ENCODE results near the gene RSPRY1. TPM values are rescaled to one million over a fixed set of nuclear protein-coding genes. Genes with fewer than 3 reads are reported as not detected.

RSPRY1 gene
- total and polyA plus RNA-seq, 2 of the 4 experiments (the other 2 are of a cell fraction), result 25.2 to 62.2 TPM

DNA sequence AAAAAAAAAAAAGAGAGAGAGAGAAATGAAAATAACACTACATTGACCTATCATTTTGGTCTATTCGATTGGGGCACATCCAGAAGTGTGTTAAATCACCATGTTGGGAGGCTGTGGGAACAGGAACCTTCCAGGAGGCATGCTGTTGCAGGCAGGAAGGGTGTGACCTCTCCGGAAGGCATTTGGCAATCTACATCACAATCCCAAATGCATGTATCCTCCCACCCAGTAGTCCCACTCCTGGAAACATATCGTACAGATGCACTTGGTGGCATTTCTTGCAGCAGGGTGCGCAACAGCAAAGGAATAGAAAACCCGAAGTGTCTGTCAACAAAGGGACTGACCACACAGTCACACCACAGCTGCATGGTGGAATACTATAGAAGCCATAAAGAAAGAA, 90.5 kb downstream of the RSPRY1 start:
- no peak overlapping the region for H3K27ac ChIP-seq (ENCODE audit: insufficient read depth, low read length)
- no CpG with 5 or more reads among the region's 5 CpGs for WGBS, 2 experiments (ENCODE audit: extremely low coverage in 2 of 2, insufficient read length in 1 of 2)
- H2BK5ac ChIP-seq (ENCODE audit: low read depth, low read length, poor library complexity, severe bottlenecking), result no peak overlapping the region
- H2AK9ac ChIP-seq (replicated peaks; ENCODE audit: low read depth, low read length, poor library complexity), result no peak overlapping the region
- no peak overlapping the region for H3K4me2 ChIP-seq (ENCODE audit: low read depth, low read length)
- no peaks in the 10 kb centered on the region for H3K79me1 ChIP-seq (ENCODE audit: low read depth in 1 of 2, low read length in 2 of 2)
- no peak overlapping the region for H3K23ac ChIP-seq (ENCODE audit: low read depth, low read length)
- H3K4ac ChIP-seq (ENCODE audit: low read depth, low read length), result no peak overlapping the region
- no peak overlapping the region for H3K4me3 ChIP-seq (ENCODE audit: insufficient read depth, low read depth, low read length)
- no peak overlapping the region for H4K8ac ChIP-seq (ENCODE audit: low read depth in 2 of 2, low read length in 2 of 2)
- ChIA-PET CTCF (no interaction called here), POLR2A (ENCODE audit: unreplicated experiment) (no interaction called here)
- in situ Hi-C loops (cut with MboI; ENCODE audit: low sequenced_read_pairs) (no loop called here), dilution Hi-C loops (cut with HindIII; ENCODE audit: low sequenced_read_pairs, unreplicated experiment) (no loop called here), intact Hi-C loops (cut with micrococcal nuclease) (no loop called here)
- no peaks in the 10 kb centered on the region; the same call in 1 of the 2 replicates for H4K20me1 ChIP-seq (ENCODE audit: insufficient read depth, low read length)
- H3K14ac ChIP-seq (replicated peaks; ENCODE audit: low read depth, low read length), result no peak overlapping the region
- H2BK15ac ChIP-seq (ENCODE audit: low read depth, low read length), result no peak overlapping the region
- no peak overlapping the region for H3K18ac ChIP-seq (ENCODE audit: low read depth, low read length)
- no peak overlapping the region for H3K9ac ChIP-seq (ENCODE audit: low read depth, low read length)
- no peaks in the 10 kb centered on the region for H3K9me1 ChIP-seq (ENCODE audit: insufficient read depth, low read length)
- no peaks in the 10 kb centered on the region for H3K4me1 ChIP-seq (ENCODE audit: control insufficient read depth, insufficient read depth, low read length)
- no TSS peak for BruUV-seq (replicated peaks)
- H3K56ac ChIP-seq (ENCODE audit: extremely low read depth, insufficient read depth, low read length), result no peak overlapping the region
- H2AK5ac ChIP-seq (ENCODE audit: low read depth, low read length), result no peak overlapping the region; the same call in 1 of the 2 replicates
- H2BK20ac ChIP-seq (ENCODE audit: low read depth, low read length), result no peak overlapping the region
- no peaks in the 10 kb centered on the region for H3K36me3 ChIP-seq (ENCODE audit: control insufficient read depth, insufficient read depth, low read length)
- peaks cover 22% of the 10 kb centered on the region for H3K27me3 ChIP-seq (ENCODE audit: control insufficient read depth, insufficient read depth, low read length)
- no peak overlapping the region for H2BK120ac ChIP-seq (ENCODE audit: low read depth, low read length)
- no peaks in the 10 kb centered on the region for H3K9me3 ChIP-seq (ENCODE audit: control insufficient read depth, insufficient read depth, low read length)
- DNase-seq, result no peak
- H4K91ac ChIP-seq (ENCODE audit: insufficient read depth, low read depth, low read length), result no peak overlapping the region
- ATAC-seq (ENCODE audit: low read depth), result no peak
- no peak overlapping the region for H4K5ac ChIP-seq (ENCODE audit: low read depth, low read length)
- TF ChIP-seq, protein P1, sequence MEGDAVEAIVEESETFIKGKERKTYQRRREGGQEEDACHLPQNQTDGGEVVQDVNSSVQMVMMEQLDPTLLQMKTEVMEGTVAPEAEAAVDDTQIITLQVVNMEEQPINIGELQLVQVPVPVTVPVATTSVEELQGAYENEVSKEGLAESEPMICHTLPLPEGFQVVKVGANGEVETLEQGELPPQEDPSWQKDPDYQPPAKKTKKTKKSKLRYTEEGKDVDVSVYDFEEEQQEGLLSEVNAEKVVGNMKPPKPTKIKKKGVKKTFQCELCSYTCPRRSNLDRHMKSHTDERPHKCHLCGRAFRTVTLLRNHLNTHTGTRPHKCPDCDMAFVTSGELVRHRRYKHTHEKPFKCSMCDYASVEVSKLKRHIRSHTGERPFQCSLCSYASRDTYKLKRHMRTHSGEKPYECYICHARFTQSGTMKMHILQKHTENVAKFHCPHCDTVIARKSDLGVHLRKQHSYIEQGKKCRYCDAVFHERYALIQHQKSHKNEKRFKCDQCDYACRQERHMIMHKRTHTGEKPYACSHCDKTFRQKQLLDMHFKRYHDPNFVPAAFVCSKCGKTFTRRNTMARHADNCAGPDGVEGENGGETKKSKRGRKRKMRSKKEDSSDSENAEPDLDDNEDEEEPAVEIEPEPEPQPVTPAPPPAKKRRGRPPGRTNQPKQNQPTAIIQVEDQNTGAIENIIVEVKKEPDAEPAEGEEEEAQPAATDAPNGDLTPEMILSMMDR (conservative IDR thresholded peaks at IDR 0.05; ENCODE audit: low read depth, low read length), result no peak
- no peak for TF ChIP-seq POLR2A (IDR thresholded peaks at IDR 0.05; ENCODE audit: low read depth, low read length)
- TF ChIP-seq RFX5 (IDR thresholded peaks at IDR 0.05; ENCODE audit: low read depth, low read length), result no peak
- no peak for TF ChIP-seq BHLHE40 (IDR thresholded peaks at IDR 0.05; ENCODE audit: low read depth, low read length)
- no peak for TF ChIP-seq NFE2L2 (IDR thresholded peaks at IDR 0.05; ENCODE audit: low read depth, low read length)
- TF ChIP-seq MXI1 (IDR thresholded peaks at IDR 0.05; ENCODE audit: borderline replicate concordance, low read depth, low read length), result no peak
- H2AFZ ChIP-seq (replicated peaks; ENCODE audit: low read length, poor library complexity), result no peak overlapping the region
